A549 treated with GW870086 at 1 μM for 4 hours (cell line): ENCODE data around the gene CELA2A. TPM values are rescaled to one million over a fixed set of nuclear protein-coding genes. Genes with fewer than 3 reads are reported as not detected.

Experiments
- total RNA-seq: library from RNA; stranded (reverse); fragments of 200-300 nt; extraction: Qiagen RNA extraction; gene quantifications from 5 replicates; pipeline ENCODE4 v1.2.3, GENCODE V29; 2022; ENCODE audit warnings: low read depth

The CELA2A gene
- total RNA-seq: not detected in 5 replicates

GRCh38 chr1:15456313-15456954 lies at the start of gene CELA2A:
Gene CELA2A (plus strand): TSS chr1:15456732. CDS start chr1:15456754, 22 bp downstream.

GRCh38 chr1:15409388-15410222 lies 46.9 kb upstream of the CELA2A start, which contains the start of gene EFHD2:
Gene EFHD2 (plus strand): TSS chr1:15409888. CDS start chr1:15409972, 84 bp downstream.

DNA sequence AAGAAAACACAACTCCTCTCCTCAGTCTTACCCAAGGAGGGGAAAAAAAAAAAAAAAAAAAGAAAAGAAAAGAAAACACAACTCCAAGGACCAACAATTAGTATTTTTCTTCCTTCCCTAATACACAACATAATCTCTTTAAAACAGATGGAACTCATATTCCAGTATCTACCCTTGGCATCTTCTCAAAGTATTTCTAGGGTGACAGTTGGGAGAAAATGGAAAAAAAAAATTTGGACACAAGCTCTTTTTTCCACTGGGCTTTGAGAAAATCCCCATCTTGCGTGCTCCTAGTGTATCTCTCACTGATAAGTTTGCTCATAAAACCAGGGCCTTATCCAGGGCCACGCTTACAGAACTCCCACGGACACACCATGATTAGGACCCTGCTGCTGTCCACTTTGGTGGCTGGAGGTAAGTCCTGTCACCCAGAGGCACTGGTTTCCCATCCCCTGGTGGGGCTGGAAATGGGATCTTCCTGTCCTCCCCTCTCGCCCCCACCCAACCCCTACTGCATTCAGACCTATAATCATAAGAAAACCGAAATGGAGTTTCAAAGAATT lies 19.3 kb downstream of the CELA2A start, which contains the start of gene CELA2B:
TSS of gene CELA2B (plus strand) at position 353 of the 563 bp plus-strand sequence. CDS start at position 375, 22 bp downstream.

Other genes starting within 250 kb of the CELA2A start
- 0.29 to 0.81 TPM (median 0.62 TPM) in 5 replicates for gene FHAD1, start 209.5 kb upstream of the CELA2A start, total RNA-seq
- 221 to 302 TPM (median 295 TPM) in 5 replicates for gene EFHD2, start 46.8 kb upstream of the CELA2A start, total RNA-seq
- 0.89 to 3.3 TPM (median 1.7 TPM) in 5 replicates for gene CTRC, start 18.3 kb upstream of the CELA2A start, total RNA-seq
- 0.22 TPM in 1 of 5 replicates, not detected in the others for gene CELA2B, start 19.4 kb downstream of the CELA2A start, total RNA-seq
- gene CASP9, start 67.5 kb downstream of the CELA2A start, total RNA-seq: 4.8 to 6.7 TPM (median 5.8 TPM) in 5 replicates
- 4.0 to 5.9 TPM (median 5.3 TPM) in 5 replicates for gene DNAJC16, start 70.1 kb downstream of the CELA2A start, total RNA-seq
- gene AGMAT, start 128.3 kb downstream of the CELA2A start, total RNA-seq: 5.4 to 8.2 TPM (median 7.5 TPM) in 5 replicates
- 6.4 to 9.3 TPM (median 8.2 TPM) in 5 replicates for gene DDI2, start 160.7 kb downstream of the CELA2A start, total RNA-seq
- gene PLEKHM2, start 227.6 kb downstream of the CELA2A start, total RNA-seq: 19.5 to 26.9 TPM (median 25.6 TPM) in 5 replicates